ENCODE results near the gene RANBP17. TPM values are rescaled to one million over a fixed set of nuclear protein-coding genes. Genes with fewer than 3 reads are reported as not detected.
A peak's percentile ranks its signal among the peaks of the same experiment; 100 is the strongest.

Gene RANBP17
- polyA plus RNA-seq, 4 donors = 9.2 to 11.7 (median 9.7) TPM

DNA sequence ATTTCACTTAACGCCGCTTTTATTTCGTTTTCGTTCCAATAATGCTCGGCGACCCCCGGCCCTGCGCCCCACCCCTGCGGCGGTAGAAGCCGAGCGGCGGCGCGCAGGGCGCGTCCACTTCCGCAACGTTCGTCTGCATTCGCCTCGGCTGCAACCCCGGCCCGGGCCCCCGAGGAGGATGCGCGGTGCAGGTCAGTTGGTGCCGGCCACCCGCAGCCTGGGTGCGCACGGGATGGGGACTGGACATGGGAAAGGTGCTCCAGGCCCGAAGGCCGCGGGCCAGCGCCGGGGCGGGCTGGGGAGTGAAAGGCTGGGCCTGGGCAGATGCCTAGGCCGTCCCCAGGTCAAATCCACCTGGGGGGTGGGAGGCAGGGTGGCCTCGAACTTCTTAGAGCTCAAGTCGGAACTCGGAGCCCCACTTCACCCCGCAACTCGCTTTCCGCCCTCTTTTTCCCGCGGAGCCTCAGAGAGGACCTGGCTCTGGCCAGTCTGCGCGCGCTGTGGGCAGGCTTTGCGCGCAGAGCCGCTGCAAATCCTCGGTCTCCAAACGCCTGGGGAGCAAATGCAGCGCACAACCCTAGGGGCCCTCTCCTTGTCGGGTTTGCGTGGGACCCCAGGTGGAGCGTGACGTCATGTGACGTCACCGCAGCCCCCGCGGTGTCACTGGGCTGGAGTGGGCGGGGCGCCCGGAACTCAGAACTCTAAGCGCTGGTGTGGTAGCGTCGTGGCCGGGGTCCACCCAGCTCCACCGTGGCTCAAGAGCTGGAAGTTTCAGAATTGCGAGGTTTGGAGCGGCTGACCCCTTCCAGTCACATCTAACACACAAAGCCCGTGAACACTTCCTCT, 450.5 kb downstream of the RANBP17 start:
- DNase-seq (ENCODE audit: low read depth in 4 of 4, low spot score in 3 of 4) = no peak

DNA sequence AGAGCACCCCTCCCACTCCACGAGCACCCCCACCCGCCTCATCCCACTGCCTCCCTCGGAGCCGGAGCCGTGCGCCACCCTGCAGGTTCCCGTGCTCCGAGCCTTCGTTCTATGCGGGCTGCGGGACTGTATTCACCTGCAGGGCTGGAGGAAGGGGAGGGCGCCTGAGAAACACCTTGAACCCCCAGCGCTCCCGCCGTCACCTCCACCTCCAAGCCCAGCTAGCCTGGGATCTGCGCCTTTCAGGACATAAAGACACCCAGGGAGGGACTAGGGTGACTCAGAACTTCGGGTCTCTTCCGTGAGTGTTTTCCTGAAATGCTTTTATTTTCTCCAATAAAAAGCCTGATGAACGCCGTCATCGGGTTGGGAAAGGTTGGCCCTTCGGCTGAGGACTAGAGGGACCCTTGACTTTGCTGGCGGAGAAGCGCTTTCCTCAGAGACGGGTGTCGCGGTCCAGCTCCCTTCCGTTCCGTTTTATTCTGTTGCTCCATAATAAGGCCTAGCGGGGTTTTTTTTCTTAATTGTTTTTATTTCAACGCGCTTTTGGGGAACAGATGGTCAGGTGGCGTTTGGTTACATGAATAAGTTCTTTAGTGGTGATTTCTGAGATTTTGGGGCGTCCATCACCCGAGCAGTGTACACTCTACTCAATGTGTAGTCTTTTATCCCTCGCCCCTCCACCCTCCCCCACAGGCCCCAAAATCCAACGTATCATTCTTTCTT, 451.8 kb downstream of the RANBP17 start:
- no peak for DNase-seq (ENCODE audit: low read depth in 4 of 4, low spot score in 3 of 4)

DNA sequence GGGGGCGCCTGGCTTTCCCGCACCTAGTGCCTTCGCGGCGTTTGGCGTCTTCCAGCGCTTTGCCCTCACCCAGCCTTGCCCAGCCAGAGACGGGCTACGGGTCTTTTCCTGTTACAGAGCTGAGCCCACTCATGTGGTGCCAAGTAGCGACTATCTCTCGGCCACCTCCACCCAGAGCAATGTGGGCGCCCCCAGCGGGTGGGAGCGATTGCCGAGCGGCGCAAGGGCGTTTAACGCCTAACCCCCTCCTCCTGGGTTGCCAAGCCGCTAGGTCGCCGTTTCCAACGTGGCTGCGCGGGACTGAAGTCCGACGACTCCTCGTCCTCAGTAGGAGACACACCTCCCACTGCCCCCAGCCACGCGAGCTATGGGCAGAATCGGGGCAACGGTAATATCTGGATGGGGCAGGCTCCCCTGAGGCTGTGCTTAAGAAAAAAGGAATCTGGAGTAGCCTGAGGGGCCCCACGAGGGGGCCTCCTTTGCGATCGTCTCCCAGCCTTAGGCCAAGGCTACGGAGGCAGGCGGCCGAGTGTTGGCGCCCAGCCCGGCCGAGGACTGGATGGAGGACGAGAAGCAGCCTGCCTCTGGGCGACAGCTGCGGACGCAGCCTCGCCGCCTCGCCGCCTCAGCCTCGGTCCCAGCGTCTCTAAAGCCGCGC, 453.0 kb downstream of the RANBP17 start:
- DNase-seq (ENCODE audit: low read depth in 4 of 4, low spot score in 3 of 4) = no peak

DNA sequence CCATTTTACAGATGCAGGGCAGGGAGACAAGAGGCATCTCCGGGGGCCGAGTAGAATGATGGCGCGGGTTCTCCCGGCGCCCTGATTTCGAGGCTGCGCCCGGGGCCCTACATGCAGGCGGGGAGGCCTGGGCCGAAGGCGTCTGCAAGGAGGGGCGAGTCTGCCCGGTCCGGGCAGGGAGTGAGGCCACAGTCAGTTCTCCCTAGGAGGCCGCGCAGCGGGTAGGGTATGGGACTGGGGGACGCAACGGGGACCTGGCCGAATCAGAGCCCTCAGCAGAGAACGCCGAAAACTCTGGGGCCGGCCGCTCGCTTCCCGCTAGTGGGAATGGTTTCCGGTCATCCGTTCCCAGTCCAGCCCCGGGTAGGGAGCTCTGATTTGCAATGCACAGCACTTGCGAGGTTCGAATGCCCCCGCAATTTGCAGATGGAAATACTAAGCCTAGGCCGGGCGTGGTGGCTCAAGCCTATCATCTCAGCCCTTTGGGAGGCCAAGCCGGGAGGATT, 453.6 kb downstream of the RANBP17 start:
- DNase-seq (ENCODE audit: low read depth in 4 of 4, low spot score in 3 of 4) = no peak

DNA sequence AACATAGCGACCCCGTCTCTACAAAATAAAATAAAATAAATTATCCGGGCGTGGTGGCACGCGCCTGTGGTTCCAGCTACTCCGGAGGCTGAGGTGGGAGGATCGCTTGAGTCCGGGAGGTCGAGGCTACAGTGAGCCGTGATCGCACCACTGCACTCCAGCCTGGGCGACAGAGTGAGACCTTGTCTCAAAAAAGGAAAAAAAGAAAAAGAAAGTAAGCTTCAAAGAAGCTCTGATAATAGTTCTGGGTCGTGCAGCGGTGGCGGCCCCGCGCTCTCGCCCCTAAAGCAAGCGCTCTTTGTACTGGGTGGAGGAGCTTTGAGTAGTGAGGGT, 454.1 kb downstream of the RANBP17 start:
- DNase-seq (ENCODE audit: low read depth in 4 of 4, low spot score in 3 of 4) = no peak

DNA sequence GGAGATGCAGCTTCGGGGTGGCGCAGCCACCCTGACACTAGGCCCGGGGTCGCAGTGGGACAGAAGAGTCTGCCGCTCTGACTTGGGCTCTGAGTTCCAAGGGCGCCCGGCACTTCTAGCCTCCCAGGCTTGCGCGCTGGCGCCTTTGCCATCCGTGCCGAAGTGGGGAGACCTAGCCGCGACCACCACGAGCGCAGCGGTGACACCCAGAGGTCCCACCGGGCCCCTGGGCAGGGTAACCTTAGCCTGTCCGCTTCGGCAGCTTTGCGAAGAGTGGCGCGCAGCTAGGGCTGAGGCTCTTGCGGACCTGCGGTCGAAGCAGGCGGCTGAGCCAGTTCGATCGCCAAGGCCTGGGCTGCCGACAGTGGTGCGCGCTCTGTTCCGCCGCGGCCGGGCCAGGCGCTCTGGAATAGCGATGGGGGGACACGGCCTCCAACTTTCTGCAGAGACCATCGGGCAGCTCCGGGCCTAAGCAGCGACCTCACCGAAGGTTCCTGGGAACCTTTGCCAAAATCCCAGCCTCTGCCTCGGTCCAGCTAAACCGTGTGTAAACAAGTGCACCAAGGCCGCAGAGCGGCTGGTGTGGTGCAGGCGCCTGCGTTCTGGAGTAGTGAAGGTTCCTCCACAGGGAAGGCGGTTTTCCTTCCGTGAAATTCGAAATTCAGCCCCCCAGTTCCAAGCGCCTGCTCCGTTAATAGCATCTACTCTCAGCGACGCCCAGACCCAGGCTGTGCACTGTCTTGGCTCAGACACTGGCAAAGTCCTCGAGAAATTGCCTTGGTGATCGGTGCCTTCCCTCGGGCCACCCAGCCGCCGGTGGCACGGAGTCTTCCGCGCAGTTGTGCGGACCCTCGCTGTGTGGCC, 454.7 kb downstream of the RANBP17 start:
- no peak for DNase-seq (ENCODE audit: low read depth in 4 of 4, low spot score in 3 of 4)

DNA sequence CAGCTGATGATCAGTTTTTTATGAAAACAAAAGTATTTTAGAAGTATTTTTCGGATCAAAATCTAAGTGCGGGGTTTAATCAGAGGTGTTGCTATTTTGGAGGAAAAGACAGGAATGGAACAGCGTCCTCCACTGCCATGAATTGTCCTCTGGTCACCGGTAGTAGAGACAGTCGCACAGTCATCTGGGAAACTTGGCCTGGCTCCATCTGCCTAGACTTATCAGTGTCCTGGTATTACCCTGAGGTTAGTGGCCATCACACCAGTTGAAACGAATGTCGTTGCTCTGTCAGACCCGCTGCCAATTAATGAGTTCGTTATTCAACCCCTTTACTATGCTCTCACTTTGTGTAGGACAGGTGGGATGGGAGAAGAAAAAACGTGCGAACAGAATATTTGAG, 455.4 kb downstream of the RANBP17 start:
- no peak for DNase-seq (ENCODE audit: low read depth in 4 of 4, low spot score in 3 of 4)

DNA sequence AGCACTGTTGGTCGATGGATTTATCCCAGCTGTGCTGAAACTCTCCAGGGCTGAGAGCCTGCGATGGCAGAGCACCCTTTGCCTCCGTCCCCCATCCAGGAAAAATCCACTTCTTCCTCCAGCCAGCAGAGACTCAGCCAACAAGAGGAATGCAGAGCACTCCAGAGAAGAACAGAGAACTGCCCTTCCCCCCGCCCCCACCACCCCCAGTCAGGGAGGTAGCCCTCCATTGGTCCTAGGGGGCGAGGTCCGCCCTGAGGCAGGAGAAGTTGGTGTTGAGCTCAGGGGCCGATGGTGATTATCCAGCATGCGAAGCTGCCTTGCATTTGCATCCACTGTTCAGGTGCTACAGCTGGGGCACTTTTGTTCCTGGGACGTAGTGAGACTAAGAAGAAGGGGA, 456.2 kb downstream of the RANBP17 start:
- no peak for DNase-seq (ENCODE audit: low read depth in 4 of 4, low spot score in 3 of 4)

DNA sequence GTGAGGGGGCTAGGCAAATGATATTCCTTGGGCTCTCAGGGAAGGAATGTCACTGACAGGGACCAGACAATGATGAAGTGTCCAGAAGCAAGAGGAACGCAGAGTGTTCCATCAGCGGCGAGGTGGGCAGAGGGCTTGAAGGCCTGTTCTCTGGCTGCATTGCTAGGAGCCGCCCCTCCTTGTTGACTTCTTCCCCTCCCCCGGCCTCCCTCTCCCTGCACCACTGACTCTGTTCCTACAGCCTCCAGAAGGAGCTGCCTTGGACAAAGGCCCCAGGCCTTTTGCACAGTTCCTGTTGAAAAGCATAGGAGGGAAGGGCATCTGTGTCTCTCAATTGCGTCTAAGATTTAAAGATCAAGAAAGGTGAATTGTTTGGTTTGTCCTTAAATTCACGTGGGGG, 459.6 kb downstream of the RANBP17 start:
- no peak for DNase-seq (ENCODE audit: low read depth in 4 of 4, low spot score in 3 of 4)

DNA sequence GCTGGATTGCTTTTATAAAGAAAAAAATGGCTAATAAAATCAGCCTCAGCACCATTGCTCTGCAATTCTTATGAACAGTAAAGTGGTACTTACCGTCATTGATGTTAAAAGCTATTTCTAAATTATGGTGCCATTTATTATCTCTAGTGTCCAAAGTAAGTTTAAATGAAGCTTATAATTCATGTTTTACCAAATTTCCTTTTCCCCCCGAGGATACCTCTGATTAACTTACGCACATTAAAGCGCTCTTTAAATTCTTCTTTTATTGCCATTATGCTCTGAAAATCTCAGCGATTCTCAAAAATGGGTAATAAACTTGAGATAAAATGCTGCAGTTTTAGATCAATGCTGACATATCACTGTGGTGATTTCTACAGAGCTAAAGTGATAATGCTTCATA, 460.7 kb downstream of the RANBP17 start:
- DNase-seq (ENCODE audit: low read depth in 4 of 4, low spot score in 3 of 4) = no peak

DNA sequence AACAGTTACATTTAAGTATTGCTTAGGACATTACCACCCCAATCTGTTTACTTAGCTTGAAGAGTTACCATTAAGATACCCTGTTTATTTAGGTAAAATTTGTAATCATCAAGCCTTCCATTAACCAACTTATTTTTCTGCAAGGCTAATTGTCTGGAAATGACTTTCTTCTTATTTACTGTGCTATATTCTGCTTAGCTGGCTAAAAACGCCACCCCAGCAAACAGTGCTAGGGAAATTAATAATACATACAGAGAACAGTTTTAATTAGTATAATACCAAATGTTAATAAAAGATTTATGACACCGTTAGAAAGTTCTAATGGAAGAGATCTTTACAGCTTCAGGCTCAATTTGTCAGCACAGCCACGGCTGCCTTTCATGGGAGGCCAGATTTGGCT, 461.2 kb downstream of the RANBP17 start:
- no peak for DNase-seq (ENCODE audit: low read depth in 4 of 4, low spot score in 3 of 4)

DNA sequence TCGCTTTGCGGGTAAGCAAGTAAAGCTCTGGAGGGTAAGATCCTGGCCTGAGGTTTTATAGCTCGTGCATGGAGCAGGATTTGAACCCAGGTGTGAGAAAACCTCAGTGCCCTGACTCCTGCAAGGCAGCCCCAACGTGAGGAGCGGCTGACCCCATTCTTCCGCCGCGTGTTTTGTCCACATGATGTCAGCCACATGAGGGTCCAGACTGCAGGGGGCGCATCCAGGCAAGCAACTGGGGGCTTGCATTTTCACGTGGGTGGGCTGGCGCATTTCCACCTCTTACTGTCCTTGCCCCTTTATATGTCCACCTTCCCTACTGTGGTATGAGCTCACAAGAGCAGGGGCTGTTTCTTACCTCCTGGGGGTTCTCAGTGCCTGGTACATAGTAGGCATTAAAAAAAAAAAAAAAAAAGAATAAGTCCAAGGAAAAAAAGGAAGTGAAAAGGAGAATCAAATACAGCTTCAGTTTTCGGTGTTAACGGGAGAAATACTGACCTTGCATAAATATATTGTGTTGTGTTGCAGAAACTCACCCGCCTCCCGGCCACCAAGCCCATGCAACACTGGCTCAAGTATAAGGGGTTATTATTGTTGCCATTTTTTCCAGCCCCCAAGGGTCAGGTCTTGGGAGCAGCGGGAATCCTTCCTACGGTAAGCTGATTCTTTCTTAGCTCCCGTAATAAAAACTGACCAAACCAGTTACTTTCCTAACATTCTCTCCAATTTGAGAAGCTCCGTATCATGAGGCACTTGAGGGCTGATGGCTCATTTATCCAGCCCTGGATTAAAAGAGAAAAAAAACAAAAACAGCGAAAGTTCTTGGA, 462.2 kb downstream of the RANBP17 start:
- no peak for DNase-seq (ENCODE audit: low read depth in 4 of 4, low spot score in 3 of 4)

DNA sequence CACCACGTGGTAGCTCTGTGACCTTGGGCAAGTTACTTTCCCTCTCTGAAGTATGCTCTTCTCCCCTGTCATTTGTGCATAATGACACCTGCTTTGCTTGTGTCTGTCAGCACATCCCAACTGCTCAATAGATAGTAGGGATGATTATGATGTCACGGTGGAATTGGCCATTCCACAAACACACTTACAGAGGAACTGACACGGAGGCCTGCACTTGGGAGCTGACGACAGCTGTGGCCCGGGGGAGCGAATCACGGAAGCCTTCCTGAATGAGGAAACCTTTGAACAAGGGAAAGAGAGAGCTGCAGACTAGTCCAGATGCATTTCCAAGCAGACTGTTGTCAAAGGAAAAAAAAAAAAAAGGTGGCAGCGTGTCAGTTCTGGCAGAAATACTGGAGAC, 468.2 kb downstream of the RANBP17 start:
- DNase-seq (ENCODE audit: low read depth in 4 of 4, low spot score in 3 of 4) = no peak

DNA sequence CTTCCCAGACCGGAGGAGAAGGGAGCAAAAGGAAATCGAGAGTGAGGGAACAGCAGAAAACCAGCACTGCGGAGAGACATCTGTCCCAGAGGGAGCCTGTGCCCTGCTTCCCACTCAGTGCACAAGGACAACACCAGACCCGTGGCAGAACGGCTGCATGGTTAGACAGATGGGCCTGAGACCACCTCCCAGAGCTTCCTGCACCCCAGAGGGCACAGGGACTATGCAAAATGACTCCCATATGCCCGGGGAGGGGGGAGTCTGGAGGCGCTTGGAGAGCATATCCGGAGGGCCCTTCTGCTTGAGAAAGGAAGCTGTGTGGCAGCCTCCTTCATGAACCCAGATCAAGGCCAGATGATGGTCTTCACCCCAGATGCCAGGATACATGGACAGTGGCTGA, 473.8 kb downstream of the RANBP17 start:
- no peak for DNase-seq (ENCODE audit: low read depth in 4 of 4, low spot score in 3 of 4)

DNA sequence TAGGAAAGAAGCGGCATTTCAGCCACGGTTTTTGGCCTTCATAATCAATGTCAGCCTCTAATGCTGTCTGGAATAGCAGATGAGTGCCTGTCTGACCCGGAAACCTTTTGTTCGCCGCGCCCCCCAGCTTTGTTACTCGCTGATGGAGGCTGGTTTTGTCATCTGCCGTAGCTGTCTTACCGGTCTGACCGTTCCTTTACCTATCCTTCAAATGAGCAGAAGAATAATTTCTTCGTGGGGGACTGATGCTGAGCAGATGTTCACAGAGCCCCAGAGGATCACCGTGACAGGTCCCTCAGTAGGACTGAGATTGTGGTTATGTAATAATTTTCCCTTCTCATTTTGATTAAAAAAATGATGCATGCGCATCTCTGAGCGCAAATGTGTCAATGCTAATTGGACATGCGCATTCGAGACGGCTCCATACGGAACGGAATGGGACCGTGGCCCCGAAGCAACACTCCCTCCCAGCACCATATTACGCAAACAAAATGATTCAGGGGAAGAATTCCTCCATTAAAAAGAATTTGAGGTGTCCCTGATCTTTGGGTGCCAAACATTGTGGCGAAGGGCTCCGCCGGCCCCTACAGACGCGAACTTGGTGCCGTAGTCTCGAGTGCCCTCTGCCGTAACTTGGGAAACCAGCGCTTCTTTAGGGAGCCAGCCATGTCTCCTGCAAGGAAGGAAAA, 474.8 kb downstream of the RANBP17 start:
- peak in 1 of 4 donors; percentile 44 for DNase-seq (ENCODE audit: low read depth in 4 of 4, low spot score in 3 of 4)

DNA sequence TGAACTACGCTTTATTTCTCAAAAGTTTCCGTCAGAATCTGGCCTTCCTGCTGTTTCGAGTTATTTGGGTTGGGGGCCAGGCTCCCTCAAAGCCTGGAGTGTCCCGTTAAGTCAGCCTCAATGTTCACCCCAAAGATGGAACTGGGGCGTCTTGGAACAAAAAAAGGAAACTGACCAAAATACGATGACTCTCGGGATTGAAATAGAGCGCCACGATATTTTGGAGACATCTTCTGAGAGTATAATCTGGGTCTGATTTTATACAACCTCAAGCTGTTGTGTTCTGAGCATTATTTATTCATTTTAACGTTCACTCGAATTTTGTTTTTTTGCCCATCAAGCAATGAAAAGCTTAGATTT, 475.4 kb downstream of the RANBP17 start:
- no peak for DNase-seq (ENCODE audit: low read depth in 4 of 4, low spot score in 3 of 4)

DNA sequence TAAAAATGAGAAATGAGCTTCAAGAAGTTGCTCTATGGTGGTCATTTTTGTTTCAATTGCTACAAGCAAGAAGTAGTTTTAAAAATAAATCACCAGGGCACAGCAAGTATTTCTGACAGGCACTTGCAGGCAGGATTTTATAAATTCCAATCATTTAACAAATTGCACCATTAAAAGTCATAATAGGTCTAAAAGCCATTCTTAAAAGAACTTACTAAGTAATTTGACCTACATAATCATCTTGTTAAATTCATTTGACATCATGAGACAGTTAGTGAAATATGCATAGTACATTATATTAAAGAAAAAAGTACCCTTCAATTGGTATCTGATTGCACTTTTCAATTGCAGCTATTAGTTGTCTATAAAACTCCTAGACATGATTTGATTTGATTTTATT, 478.2 kb downstream of the RANBP17 start:
- no peak for DNase-seq (ENCODE audit: low read depth in 4 of 4, low spot score in 3 of 4)

DNA sequence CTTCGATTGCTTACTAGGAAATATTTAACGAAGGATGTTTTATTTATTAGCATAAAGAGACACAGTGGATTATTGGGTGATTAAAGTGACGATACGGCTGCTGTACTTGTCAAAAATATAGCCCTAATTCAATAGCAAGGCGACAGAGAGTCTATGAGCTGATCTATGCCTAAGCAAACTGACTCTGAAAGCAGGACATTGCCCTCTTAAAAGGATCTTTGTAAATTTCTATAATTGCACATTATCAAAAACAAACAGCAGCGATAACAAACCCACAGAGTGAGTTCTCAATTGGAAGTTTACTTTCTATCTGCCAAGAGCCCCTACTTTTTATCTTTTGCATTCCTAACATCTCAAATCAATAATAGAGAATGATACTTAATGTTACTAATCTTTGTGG, 478.7 kb downstream of the RANBP17 start:
- no peak for DNase-seq (ENCODE audit: low read depth in 4 of 4, low spot score in 3 of 4)

Data from right renal pelvis (tissue), 4 donors.